SH-SY5Y (cell line): ENCODE data around the gene SYCE1.

Source experiments
- GATA2 ChIP-seq: IDR thresholded peaks from 2 replicates; pipeline ENCODE4 v1.6.1; 2011; ENCODE audit warnings: mild to moderate bottlenecking, low read depth, low read length
- GATA3 ChIP-seq: IDR thresholded peaks from 2 replicates; pipeline ENCODE4 v1.6.1; 2011; ENCODE audit warnings: low read depth, mild to moderate bottlenecking, low read length, moderate library complexity

- TF ChIP-seq GATA2 (no peak), GATA3 (no peak)
Observed at GRCh38 chr10:133516057-133516456, 49.3 kb downstream of the SYCE1 start.
